Cardiac muscle cell (in vitro differentiated cells and primary cell): ENCODE results near the gene WFDC2. TPM values are rescaled to one million over a fixed set of nuclear protein-coding genes. Genes with fewer than 3 reads are reported as not detected.

Source experiments
- DNase-seq, 2 donors: peaks; one replicate each; pipeline versions ENCODE4 v3.0.0 to v3.0.0-alpha.2; 2010 to 2017; ENCODE audit warnings: low read depth in 1 of 2, low spot score in 1 of 2
- H3K27ac ChIP-seq: fragments of 200-600 bp; sonication (generic); 2 replicates; pipeline ENCODE4 v1.5.1; 2016
- H3K27me3 ChIP-seq: fragments of 200-600 bp; sonication (generic); 2 replicates; pipeline ENCODE4 v1.6.0; 2016; ENCODE audit warnings: control low read depth
- H3K36me3 ChIP-seq: fragments of 200-600 bp; sonication (generic); 2 replicates; pipeline ENCODE4 v1.5.1; 2016; ENCODE audit warnings: control low read depth
- H3K4me1 ChIP-seq: fragments of 200-600 bp; sonication (generic); 2 replicates; pipeline ENCODE4 v1.8.1; 2017; ENCODE audit warnings: low read depth, mild to moderate bottlenecking, mixed run types
- H3K4me3 ChIP-seq: fragments of 200-600 bp; sonication (generic); 2 replicates; pipeline ENCODE4 v1.5.1; 2016; ENCODE audit warnings: mild to moderate bottlenecking
- H3K9me3 ChIP-seq: fragments of 200-600 bp; sonication (generic); 2 replicates; pipeline ENCODE4 v1.5.1; 2017; ENCODE audit warnings: low read depth, mild to moderate bottlenecking, control low read depth
- CTCF ChIP-seq: IDR thresholded peaks from 2 replicates; pipeline ENCODE4 v1.5.1; 2012; ENCODE audit warnings: low read depth, mild to moderate bottlenecking, low read length
- polyA plus RNA-seq: library from polyadenylated mRNA; unstranded; fragments of >200 nt; fragmentation: Nextera tagmentation; extraction: Ambion mirVana; gene quantifications from 2 replicates; pipeline ENCODE4 v1.2.1, GENCODE V29; 2016
- total RNA-seq: library from RNA; depleted of rRNA; stranded (reverse); fragments of >200 nt; gene quantifications from 2 replicates; pipeline ENCODE4 v1.2.3, GENCODE V29; 2016

Gene WFDC2
- total and polyA plus RNA-seq, 2 experiments from 2014 or later: 0.95 to 7.5 TPM

- TF ChIP-seq CTCF: no peak
- DNase-seq: no peak
- Histone ChIP-seq H3K4me1 (no peaks in the 10 kb centered on the region), H3K36me3 (no peaks in the 10 kb centered on the region), H3K4me3 (no peak overlapping the region), H3K27me3 (peaks cover 15% of the 10 kb centered on the region), H3K27ac (no peak overlapping the region), H3K9me3 (no peaks in the 10 kb centered on the region)
These were observed 5.8 kb upstream of the WFDC2 start for GRCh38 chr20:45463709-45464108.

GRCh38 chr20:45465491-45466266 is 3.9 kb upstream of the WFDC2 start:
- Histone ChIP-seq H3K27ac (no peak overlapping the region), H3K27me3 (peaks cover 34% of the 10 kb centered on the region), H3K4me3 (no peak overlapping the region), H3K36me3 (no peaks in the 10 kb centered on the region), H3K4me1 (peaks cover 4% of the 10 kb centered on the region), H3K9me3 (no peaks in the 10 kb centered on the region)
- DNase-seq: no peak
- no peak for TF ChIP-seq CTCF

GRCh38 chr20:45467172-45467571 is 2.4 kb upstream of the WFDC2 start:
- Histone ChIP-seq H3K36me3 (no peaks in the 10 kb centered on the region), H3K4me3 (no peak overlapping the region), H3K4me1 (peaks cover 4% of the 10 kb centered on the region), H3K9me3 (no peaks in the 10 kb centered on the region), H3K27me3 (peaks cover 37% of the 10 kb centered on the region), H3K27ac (no peak overlapping the region)
- TF ChIP-seq CTCF: no peak
- no peak for DNase-seq

- Histone ChIP-seq H3K27ac (no peak overlapping the region), H3K9me3 (no peaks in the 10 kb centered on the region), H3K4me3 (no peak overlapping the region), H3K27me3 (peaks cover 37% of the 10 kb centered on the region), H3K36me3 (no peaks in the 10 kb centered on the region), H3K4me1 (peaks cover 4% of the 10 kb centered on the region)
- no peak for TF ChIP-seq CTCF
- no peak for DNase-seq
These were observed 1.7 kb upstream of the WFDC2 start for GRCh38 chr20:45467861-45468260.

- Histone ChIP-seq H3K27ac (no peak overlapping the region), H3K36me3 (no peaks in the 10 kb centered on the region), H3K4me3 (peak overlapping the region; percentile 41), H3K9me3 (no peaks in the 10 kb centered on the region), H3K4me1 (peaks cover 4% of the 10 kb centered on the region), H3K27me3 (peaks cover 28% of the 10 kb centered on the region)
- TF ChIP-seq CTCF: no peak
- DNase-seq: peak; percentile 25 to 64
These were observed 844 bp downstream of the WFDC2 start for GRCh38 chr20:45470262-45470931.
